ENCODE results near the gene ACVRL1.

Gene ACVRL1

DNA sequence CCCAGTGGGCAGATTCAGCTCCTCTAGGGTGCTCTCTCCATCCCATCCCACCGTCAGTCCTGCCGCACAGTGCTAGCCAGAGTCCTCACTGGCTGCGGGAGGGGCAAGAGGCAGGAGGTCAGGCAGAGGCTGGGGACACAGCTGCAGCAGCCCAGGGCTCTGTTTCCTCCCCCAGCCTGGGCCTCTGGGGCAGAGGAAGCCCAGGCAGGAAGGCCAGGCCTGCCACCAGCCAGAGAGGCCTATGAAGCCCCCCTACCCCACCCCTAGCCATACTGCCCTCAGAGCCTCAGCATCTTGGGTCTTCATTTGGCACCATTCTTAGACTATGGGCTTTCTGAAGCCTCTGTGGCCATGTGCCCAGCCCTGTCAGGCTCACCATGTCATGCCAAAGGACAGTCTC, 3.4 kb downstream of the ACVRL1 start:
- no peak for DNase-seq (ENCODE audit: low read depth)
- H3K4me3 ChIP-seq (ENCODE audit: low read depth, low read length): no peak overlapping the region
- no peak for TF ChIP-seq POLR2A (IDR thresholded peaks at IDR 0.05; ENCODE audit: extremely low read depth, insufficient read length)
- TF ChIP-seq, protein P1, sequence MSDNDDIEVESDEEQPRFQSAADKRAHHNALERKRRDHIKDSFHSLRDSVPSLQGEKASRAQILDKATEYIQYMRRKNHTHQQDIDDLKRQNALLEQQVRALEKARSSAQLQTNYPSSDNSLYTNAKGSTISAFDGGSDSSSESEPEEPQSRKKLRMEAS (IDR thresholded peaks at IDR 0.05; ENCODE audit: low read depth, low read length): no peak
- TF ChIP-seq, protein P2, sequence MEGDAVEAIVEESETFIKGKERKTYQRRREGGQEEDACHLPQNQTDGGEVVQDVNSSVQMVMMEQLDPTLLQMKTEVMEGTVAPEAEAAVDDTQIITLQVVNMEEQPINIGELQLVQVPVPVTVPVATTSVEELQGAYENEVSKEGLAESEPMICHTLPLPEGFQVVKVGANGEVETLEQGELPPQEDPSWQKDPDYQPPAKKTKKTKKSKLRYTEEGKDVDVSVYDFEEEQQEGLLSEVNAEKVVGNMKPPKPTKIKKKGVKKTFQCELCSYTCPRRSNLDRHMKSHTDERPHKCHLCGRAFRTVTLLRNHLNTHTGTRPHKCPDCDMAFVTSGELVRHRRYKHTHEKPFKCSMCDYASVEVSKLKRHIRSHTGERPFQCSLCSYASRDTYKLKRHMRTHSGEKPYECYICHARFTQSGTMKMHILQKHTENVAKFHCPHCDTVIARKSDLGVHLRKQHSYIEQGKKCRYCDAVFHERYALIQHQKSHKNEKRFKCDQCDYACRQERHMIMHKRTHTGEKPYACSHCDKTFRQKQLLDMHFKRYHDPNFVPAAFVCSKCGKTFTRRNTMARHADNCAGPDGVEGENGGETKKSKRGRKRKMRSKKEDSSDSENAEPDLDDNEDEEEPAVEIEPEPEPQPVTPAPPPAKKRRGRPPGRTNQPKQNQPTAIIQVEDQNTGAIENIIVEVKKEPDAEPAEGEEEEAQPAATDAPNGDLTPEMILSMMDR (IDR thresholded peaks at IDR 0.05; ENCODE audit: low read depth, low read length): no peak
- TF ChIP-seq MYC (IDR thresholded peaks at IDR 0.05; ENCODE audit: low read depth, low read length): no peak

DNA sequence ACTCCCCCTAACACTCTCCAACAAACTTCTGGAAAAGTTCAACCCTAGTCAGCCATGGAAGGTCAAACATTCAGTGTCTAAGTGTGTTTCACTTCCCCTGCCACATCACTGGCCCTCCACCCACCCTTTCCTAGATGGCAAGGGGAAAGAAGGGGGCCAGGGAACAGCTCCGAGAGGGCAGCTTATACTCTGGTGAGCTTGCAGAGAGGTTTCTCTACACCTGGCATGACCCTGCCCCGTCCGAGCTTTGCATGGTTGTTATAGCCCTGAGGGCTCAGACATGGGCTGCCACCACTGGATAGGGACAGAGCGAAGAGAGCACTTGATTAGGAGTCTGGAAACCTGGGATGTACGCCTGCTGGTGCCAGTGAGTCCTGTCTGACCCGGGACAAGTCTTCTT, 4.0 kb downstream of the ACVRL1 start:
- no peak for DNase-seq (ENCODE audit: low read depth)
- H3K4me3 ChIP-seq (ENCODE audit: low read depth, low read length): no peak overlapping the region
- TF ChIP-seq, protein P2 (IDR thresholded peaks at IDR 0.05; ENCODE audit: low read depth, low read length): no peak
- TF ChIP-seq POLR2A (IDR thresholded peaks at IDR 0.05; ENCODE audit: extremely low read depth, insufficient read length) (no peak), MYC (IDR thresholded peaks at IDR 0.05; ENCODE audit: low read depth, low read length) (no peak)
- TF ChIP-seq, protein P1 (IDR thresholded peaks at IDR 0.05; ENCODE audit: low read depth, low read length): no peak

DNA sequence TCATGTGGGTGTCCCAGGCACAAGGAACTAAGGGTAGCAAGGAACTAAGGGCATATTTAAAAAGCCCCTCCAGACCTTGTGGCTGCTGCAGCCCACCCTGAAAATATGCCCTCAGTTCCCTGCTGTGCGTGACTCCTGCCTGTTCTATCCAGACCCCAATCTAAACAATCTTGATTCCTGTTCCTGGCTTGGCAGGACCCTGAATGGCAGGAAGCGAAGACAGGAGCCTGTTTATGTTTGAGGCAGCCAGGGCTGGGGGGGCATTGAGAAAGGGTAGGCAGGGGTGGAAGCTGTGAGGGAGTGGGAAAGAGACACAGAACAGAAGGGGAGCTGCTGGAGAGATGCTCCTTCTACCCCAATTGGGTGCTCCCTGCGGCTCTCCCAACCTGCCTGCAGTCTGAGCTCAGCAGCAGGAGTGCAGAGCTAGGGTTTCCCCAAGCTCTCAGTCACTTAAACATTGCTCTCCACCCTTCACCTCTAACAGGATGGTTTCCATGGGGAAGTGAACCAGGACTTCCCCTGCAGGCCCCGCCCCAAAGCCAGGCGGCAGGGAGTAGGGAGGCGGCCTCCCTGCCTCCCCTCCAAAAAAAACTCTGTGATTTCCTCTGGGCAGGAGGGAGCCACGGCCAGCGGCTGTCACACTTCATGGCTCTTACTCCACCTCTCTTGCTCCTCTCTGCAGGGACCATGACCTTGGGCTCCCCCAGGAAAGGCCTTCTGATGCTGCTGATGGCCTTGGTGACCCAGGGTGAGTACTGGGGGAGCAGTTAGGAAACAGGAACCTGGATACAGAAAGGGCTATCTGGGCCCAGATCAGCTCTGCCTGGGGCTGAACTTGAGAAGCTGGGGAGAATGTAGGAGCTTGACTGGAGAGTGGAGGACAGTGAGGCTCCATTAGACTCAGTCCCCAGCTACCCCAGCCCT, 4.7 kb downstream of the ACVRL1 start:
- peak; percentile 46 for DNase-seq (ENCODE audit: low read depth)
- no peak overlapping the region for H3K4me3 ChIP-seq (ENCODE audit: low read depth, low read length)

DNA sequence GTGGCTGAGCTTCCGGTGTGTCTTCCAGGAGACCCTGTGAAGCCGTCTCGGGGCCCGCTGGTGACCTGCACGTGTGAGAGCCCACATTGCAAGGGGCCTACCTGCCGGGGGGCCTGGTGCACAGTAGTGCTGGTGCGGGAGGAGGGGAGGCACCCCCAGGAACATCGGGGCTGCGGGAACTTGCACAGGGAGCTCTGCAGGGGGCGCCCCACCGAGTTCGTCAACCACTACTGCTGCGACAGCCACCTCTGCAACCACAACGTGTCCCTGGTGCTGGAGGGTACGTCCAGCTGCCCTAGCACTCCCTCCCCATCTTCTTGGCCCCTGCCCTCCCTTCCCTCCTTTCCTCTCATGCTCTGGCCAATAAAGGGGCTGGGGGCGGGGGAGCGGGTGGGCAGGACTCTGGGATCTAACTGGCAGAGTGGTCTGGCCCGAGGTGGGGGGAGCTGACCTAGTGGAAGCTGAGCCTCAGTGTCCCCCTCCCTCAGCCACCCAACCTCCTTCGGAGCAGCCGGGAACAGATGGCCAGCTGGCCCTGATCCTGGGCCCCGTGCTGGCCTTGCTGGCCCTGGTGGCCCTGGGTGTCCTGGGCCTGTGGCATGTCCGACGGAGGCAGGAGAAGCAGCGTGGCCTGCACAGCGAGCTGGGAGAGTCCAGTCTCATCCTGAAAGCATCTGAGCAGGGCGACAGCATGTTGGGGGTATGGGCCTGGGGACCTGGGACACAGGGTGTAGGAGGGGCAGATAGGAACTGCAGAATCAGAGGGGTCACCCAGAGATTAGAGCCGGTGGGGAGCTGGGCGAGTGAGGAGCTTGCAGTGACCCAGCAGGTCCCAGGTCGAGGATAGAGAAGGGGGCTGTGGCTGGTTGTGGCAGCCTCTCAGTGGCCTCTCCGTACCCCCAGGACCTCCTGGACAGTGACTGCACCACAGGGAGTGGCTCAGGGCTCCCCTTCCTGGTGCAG, 6.0 kb downstream of the ACVRL1 start:
- DNase-seq (ENCODE audit: low read depth): peak; percentile 27
- H3K4me3 ChIP-seq (ENCODE audit: low read depth, low read length): no peak overlapping the region
- TF ChIP-seq, protein P1 (IDR thresholded peaks at IDR 0.05; ENCODE audit: low read depth, low read length): no peak
- TF ChIP-seq POLR2A (IDR thresholded peaks at IDR 0.05; ENCODE audit: extremely low read depth, insufficient read length) (no peak), MYC (IDR thresholded peaks at IDR 0.05; ENCODE audit: low read depth, low read length) (no peak)
- TF ChIP-seq, protein P2 (IDR thresholded peaks at IDR 0.05; ENCODE audit: low read depth, low read length): peak; percentile 24

More for the DNA sequence above, 4.7 kb downstream of the ACVRL1 start:
- TF ChIP-seq POLR2A (IDR thresholded peaks at IDR 0.05; ENCODE audit: extremely low read depth, insufficient read length) (no peak), MYC (IDR thresholded peaks at IDR 0.05; ENCODE audit: low read depth, low read length) (no peak)
- TF ChIP-seq, protein P1 (IDR thresholded peaks at IDR 0.05; ENCODE audit: low read depth, low read length): no peak
- TF ChIP-seq, protein P2 (IDR thresholded peaks at IDR 0.05; ENCODE audit: low read depth, low read length): no peak

DNA sequence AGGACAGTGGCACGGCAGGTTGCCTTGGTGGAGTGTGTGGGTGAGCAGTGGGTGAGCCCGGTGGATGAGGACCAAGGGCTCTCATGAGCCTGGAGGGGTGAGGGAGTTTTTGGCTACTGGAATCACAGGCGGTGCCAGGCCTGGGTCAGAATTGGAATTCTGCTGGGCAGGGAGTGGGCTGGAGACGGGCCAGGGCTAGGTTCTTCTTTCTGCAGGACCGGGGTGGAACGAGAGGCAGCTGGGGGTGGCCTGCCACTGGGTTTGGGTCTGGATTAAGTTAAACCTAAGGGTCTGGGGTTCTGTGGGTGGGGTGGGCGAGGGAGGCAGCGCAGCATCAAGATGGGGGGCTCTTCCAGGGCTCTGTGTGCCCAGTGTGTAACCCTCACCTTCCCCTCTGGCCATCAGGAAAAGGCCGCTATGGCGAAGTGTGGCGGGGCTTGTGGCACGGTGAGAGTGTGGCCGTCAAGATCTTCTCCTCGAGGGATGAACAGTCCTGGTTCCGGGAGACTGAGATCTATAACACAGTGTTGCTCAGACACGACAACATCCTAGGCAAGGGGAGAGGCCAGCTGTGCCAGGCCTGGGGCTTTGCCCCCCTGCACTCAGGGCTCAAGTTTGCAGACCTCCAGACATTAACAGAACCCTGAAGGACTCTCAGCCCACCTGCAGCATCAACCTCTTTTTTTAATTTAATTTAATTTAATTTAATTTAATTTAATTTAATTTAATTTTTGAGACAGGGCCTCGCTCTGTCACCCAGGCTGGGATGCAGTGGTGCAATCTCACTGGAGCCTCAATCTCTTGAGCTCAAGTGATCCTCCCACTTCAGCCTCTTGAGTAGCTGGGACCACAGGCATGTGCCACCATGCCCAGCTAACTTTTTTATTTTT, 7.0 kb downstream of the ACVRL1 start:
- TF ChIP-seq POLR2A (IDR thresholded peaks at IDR 0.05; ENCODE audit: extremely low read depth, insufficient read length) (no peak), MYC (IDR thresholded peaks at IDR 0.05; ENCODE audit: low read depth, low read length) (no peak)
- TF ChIP-seq, protein P2 (IDR thresholded peaks at IDR 0.05; ENCODE audit: low read depth, low read length): no peak
- TF ChIP-seq, protein P1 (IDR thresholded peaks at IDR 0.05; ENCODE audit: low read depth, low read length): no peak
- DNase-seq (ENCODE audit: low read depth): no peak
- no peak overlapping the region for H3K4me3 ChIP-seq (ENCODE audit: low read depth, low read length)
